ENCODE results near the gene ATP5F1D. TPM values are rescaled to one million over a fixed set of nuclear protein-coding genes. Genes with fewer than 3 reads are reported as not detected.

The ATP5F1D gene
- total RNA-seq, 2 donors from 2014 or later = 104 to 115 TPM

DNA sequence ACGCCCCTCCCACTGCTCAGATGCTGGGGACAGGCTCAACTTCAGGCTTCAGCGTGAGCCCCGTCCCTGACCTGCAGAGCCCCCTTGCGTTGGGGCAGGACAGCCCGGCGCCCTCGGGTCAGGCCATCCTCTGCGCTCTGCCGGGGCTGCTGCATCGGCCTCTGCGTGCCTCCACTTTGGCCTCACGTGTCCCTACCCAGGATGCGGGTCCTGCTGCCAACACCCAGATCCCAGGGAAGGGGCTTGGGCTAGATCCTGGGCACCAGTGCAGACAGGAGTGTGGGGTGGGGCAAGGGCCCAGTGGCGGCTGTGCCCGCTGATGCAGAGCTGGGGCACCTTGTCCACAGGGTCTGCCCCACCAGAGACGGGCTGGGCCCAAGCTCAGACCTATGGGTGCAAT is 16.7 kb upstream of the ATP5F1D start:
- Mint-ChIP-seq H3K4me3 (no peak overlapping the region), H3K4me1 (no peaks in the 10 kb centered on the region), H3K36me3 (ENCODE audit: low read depth) (no peaks in the 10 kb centered on the region), H3K27ac (no peak overlapping the region), H3K27me3 (no peaks in the 10 kb centered on the region)
- H3K9me3 ChIP-seq (ENCODE audit: control insufficient read depth, low read length, poor library complexity, severe bottlenecking) = no peaks in the 10 kb centered on the region
- no peak for ATAC-seq
- no peak for DNase-seq

DNA sequence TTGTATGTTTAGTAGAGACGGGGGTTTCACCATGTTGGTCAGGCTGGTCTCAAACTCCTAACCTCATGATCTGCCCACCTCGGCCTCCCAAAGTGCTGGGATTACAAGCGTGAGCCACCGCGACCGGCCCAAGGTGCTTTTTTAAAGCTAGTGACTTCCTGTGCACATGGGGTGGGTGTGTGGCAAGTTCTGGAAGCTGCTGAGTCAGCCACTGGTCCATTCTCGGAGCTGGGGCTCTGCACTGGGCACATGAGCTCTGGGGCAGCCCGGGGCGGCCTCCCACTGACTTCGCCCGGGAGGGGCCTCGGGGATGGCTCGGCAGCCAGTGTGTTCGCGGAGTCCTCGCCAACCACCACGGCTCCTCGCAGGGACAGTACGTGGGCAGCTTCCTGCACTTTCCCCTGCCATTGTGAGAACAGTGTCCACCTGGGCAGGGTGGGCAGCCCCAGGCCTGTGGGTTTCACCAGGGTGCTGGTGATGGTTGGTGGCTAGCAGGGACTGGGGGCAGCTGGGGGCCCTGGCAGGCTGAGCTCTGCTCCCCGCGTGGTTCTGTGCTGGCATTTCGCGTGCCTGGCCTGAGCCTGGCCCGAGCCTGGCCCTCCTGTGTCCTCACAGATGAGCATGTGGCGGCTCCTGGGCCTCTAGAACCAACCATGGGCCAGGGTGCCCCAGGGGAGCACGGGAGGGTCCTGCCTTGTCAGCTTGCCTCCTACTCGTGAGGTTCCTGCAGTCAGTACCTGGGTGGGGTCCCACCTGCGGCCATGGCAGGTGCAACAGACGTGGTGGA is 15.9 kb upstream of the ATP5F1D start:
- no peak for DNase-seq
- no peak overlapping the region for H3K4me3 Mint-ChIP-seq
- no peaks in the 10 kb centered on the region for H3K4me1 Mint-ChIP-seq

DNA sequence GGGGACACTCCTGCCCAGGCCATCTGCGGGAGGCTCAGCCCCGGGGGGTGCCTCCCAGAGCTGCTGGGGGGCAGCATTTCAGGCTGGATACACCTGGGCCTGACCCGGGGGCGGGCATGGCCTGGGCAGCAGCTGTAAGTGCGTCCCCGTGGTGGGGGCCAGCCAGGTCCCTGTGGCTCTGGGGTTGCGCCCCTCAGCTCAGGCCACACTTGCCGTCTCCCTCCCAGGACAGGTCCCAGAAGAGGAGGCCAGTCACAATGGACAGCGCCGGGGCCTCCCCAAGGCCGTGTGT is 15.4 kb upstream of the ATP5F1D start:
- no peak overlapping the region for H3K27ac Mint-ChIP-seq
- ATAC-seq = no peak
- H3K9me3 ChIP-seq (ENCODE audit: control insufficient read depth, low read length, poor library complexity, severe bottlenecking) = no peaks in the 10 kb centered on the region
- no peaks in the 10 kb centered on the region for H3K27me3 Mint-ChIP-seq
- no peaks in the 10 kb centered on the region for H3K36me3 Mint-ChIP-seq (ENCODE audit: low read depth)
- no peaks in the 10 kb centered on the region for H3K4me1 Mint-ChIP-seq
- H3K4me3 Mint-ChIP-seq = no peak overlapping the region
- DNase-seq = no peak

More for the DNA sequence above, 15.9 kb upstream of the ATP5F1D start:
- H3K27me3 Mint-ChIP-seq = no peaks in the 10 kb centered on the region
- ATAC-seq = no peak
- no peak overlapping the region for H3K27ac Mint-ChIP-seq
- H3K9me3 ChIP-seq (ENCODE audit: control insufficient read depth, low read length, poor library complexity, severe bottlenecking) = no peaks in the 10 kb centered on the region
- no peaks in the 10 kb centered on the region for H3K36me3 Mint-ChIP-seq (ENCODE audit: low read depth)

DNA sequence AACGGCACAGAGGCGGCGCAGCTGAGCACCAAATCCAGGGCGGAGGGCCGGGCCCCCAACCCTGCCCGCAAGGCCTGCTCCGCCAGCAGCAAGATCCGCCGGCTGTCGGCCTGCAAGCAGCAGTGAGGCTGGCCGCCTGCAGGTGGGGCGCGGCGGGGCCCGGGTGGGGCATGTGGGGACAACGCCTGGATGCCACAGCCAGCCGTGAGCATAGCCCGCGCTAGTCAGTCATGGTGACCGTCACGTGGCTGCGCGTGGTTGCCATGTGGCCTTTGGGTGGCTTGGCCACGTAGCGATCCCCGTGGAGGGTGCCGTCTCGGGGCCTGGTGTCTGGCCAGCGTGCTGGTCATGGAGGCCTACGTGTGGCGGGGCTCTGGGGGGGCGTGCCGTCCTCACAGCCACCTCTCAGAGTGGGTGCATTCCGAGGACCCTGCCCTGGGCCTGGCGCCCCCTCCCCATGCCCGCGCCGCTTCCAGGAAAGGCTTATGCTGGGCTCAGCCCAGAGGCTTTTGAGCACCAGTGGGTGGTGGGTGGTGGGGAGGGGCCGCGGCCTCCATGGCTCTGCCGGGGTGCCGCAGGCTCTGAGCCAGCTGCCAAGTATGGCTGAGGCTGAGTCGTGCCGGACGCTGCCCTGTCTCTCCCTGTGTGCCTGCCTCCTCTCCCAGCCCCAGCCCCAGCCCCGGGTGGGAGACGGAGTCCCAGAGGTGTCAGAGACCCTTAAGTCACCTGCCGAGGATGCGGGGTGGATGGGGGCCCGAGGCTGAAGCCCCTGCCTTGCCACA is 14.8 kb upstream of the ATP5F1D start:
- ATAC-seq (no peak), DNase-seq (no peak)

DNA sequence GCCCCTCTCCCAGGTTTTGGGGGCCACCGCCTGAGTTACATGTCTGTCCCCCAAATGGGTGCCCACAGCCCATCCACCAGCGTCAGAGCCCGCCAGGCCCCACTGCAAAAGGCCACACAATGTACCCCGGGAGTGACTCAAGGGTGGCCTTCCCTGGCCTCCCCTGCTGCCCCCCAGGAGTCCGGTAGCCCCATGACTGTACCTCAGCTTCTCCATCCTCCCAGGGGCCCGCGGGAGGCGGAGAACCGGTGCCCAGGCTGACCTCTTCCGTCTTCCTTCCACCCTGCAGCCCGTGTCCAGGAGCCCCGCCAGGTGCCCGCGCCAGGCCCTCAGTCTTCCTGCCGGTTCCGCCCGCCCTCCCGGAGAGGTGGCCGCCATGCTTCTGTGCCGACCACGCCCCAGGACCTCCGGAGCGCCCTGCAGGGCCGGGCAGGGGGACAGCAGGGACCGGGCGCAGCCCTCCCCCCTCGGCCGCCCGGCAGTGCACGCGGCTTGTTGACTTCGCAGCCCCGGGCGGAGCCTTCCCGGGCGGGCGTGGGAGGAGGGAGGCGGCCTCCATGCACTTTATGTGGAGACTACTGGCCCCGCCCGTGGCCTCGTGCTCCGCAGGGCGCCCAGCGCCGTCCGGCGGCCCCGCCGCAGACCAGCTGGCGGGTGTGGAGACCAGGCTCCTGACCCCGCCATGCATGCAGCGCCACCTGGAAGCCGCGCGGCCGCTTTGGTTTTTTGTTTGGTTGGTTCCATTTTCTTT is 14.1 kb upstream of the ATP5F1D start:
- DNase-seq (no peak), ATAC-seq (no peak)
- H3K4me3 Mint-ChIP-seq = no peak overlapping the region
- no peak overlapping the region for H3K27ac Mint-ChIP-seq
- no peaks in the 10 kb centered on the region for H3K4me1 Mint-ChIP-seq
- H3K27me3 Mint-ChIP-seq = no peaks in the 10 kb centered on the region
- no peaks in the 10 kb centered on the region for H3K9me3 ChIP-seq (ENCODE audit: control insufficient read depth, low read length, poor library complexity, severe bottlenecking)
- H3K36me3 Mint-ChIP-seq (ENCODE audit: low read depth) = no peaks in the 10 kb centered on the region

More for the DNA sequence above, 14.8 kb upstream of the ATP5F1D start:
- H3K4me3 Mint-ChIP-seq = no peak overlapping the region
- H3K36me3 Mint-ChIP-seq (ENCODE audit: low read depth) = no peaks in the 10 kb centered on the region
- H3K27ac Mint-ChIP-seq = no peak overlapping the region
- no peaks in the 10 kb centered on the region for H3K9me3 ChIP-seq (ENCODE audit: control insufficient read depth, low read length, poor library complexity, severe bottlenecking)
- no peaks in the 10 kb centered on the region for H3K4me1 Mint-ChIP-seq
- no peaks in the 10 kb centered on the region for H3K27me3 Mint-ChIP-seq

DNA sequence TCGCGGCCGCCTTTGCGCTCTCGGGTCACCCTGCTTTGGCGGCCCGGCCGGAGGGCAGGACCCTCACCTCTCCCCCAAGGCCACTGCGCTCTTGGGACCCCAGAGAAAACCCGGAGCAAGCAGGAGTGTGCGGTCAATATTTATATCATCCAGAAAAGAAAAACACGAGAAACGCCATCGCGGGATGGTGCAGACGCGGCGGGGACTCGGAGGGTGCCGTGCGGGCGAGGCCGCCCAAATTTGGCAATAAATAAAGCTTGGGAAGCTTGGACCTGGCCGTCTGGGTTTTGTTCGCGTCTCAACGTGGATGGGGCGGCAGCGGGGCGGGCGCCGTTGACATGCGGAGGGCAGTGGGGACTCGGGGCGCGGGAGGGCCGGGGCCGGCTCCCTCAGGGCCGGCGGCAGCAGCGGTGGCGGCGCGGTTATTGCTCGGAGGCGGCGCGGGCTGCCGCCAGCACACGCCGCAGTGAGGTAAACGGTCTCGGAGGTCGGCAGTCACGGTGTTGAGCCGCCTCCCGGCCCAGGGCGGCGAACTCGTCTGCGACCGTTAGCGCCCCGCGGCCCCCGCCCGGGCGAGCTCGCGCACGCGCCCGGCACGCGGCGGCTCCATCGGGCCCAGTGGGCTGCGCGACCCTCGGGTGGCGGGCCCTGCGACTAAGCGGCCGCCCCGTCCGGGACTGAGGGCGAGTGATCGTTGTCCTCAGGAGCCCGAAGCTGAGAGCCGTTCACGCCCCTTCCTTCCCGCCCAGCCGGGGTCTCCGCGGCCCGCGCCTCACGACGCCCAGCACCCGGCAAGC is 13.2 kb upstream of the ATP5F1D start:
- Mint-ChIP-seq H3K36me3 (ENCODE audit: low read depth) (no peaks in the 10 kb centered on the region), H3K4me1 (no peaks in the 10 kb centered on the region), H3K27ac (no peak overlapping the region), H3K4me3 (no peak overlapping the region), H3K27me3 (no peaks in the 10 kb centered on the region)
- H3K9me3 ChIP-seq (ENCODE audit: control insufficient read depth, low read length, poor library complexity, severe bottlenecking) = no peaks in the 10 kb centered on the region
- no peak for ATAC-seq
- DNase-seq = no peak

DNA sequence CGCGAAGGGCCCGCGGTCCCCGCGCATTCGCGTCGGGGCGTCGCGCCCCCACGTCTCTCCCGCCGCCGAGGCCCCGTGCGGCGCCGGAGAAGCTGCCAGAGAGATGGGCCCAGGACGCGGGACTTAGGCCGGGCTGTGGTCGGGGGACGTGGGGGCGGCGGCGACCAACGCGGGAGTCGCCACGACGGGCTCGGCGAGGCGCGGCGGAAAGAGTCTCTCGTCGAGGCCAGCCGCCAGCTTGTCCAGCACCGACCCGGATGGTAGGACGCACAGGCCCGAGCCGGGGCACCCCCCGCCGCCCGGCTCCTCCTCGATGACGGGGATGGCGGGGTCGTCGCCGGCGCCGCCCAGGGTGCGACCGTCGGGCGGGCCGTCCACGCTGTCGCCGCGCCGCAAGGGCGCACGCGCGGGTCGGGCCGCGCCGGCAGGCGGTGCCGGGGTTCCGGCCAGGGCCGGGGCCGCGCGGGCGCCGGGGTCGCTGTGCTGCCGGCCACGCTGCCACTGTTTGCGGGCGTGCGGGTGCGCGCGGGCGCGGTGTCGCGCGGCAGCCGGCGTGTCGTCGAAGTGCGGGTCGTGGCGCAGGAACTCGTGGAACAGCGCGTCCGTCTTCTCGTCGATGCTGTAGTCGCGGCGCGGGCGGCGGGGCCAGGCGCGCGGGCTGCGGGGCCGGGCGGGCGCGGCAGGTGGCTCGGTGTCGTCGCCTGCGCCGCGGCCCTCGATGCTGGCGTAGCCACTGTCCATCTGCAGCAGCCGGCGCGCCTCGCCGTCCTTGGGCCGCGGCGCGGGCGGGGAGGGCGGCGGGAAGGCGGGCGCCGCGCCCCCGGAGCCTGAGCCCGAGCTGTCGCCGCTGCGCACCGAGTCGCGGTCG is 12.3 kb upstream of the ATP5F1D start:
- H3K27me3 Mint-ChIP-seq = no peaks in the 10 kb centered on the region
- H3K9me3 ChIP-seq (ENCODE audit: control insufficient read depth, low read length, poor library complexity, severe bottlenecking) = no peaks in the 10 kb centered on the region
- H3K4me1 Mint-ChIP-seq = no peaks in the 10 kb centered on the region
- H3K27ac Mint-ChIP-seq = no peak overlapping the region
- ATAC-seq (no peak), DNase-seq (no peak)
- H3K36me3 Mint-ChIP-seq (ENCODE audit: low read depth) = no peaks in the 10 kb centered on the region
- H3K4me3 Mint-ChIP-seq = no peak overlapping the region

DNA sequence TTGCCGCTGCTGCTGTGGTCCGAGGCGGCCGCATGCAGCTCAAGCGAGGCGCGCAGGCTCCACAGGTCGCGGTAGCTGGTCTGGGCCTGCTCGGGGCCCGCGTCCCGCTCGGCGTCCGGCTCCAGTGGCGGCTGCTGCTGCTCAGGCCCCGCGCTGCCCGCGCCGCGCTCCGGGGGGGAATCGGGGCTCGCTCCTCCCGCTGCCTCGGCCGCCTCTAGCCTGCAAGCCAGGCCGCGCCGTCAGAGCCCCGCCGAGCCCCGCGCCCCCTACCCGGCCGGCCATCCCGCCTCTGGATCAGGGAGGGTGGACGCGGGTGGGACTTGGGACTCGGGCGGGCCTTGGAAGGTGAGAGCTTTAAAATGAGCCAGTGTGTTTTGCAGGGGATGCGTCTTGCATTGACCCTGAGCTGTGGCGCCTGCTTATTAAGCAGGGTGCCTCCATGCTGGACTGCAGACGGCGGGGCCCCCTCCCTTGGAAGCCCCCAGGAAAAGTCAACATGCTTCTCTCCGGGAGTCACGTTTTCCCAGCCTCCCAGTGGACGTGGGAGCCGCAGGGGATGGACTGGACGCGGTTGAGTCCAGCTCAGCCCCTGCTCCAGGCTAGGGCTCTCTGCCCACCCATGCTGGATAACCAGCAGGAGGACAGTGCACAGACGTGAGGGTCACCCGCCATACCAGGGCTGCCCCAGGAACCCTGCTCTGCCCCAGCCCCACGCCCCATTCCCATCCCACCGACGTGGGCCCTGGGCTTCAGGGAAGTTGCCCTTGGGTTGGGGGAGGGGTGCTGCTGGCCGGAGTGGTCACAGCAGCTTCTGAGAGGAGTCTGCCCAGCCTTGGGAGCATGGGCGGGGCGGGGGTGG is 11.4 kb upstream of the ATP5F1D start:
- Mint-ChIP-seq H3K27me3 (no peaks in the 10 kb centered on the region), H3K4me3 (no peak overlapping the region), H3K4me1 (no peaks in the 10 kb centered on the region), H3K27ac (no peak overlapping the region), H3K36me3 (ENCODE audit: low read depth) (no peaks in the 10 kb centered on the region)
- DNase-seq = no peak
- no peaks in the 10 kb centered on the region for H3K9me3 ChIP-seq (ENCODE audit: control insufficient read depth, low read length, poor library complexity, severe bottlenecking)
- no peak for ATAC-seq

DNA sequence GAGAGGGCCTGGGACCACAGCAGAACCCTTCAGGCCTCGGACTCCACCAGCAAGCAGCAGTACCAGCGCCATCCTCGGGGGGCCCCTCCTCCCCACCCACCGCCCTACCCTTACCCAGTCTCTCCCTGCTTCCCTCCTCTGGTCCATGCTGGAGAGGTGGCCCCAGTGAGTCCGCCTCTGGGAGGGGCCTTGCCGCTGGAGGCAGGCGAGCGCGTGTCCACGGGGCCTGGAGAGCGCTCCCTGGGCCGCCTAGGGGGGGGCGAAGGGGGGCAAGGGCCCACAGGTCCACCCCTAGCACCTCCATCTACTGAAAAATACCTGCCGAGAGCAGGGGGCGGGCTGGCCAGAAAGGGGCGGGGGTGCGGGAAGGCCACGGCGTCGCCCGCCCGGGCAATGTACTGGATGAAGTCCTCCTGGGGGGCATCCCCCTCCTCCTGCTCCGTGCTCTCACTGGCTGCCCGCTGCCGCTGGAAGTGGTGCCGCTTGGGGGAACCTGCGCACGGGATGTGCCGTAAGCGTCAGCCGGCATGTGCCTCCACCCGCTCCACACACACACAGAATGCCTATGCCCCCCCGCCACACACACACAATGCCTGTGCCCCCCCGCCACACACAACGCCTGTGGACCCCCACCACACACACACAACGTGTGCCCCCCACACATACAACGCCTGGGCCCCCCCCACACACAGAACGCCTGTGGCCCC is 10.6 kb upstream of the ATP5F1D start:
- no peak for ATAC-seq

DNA sequence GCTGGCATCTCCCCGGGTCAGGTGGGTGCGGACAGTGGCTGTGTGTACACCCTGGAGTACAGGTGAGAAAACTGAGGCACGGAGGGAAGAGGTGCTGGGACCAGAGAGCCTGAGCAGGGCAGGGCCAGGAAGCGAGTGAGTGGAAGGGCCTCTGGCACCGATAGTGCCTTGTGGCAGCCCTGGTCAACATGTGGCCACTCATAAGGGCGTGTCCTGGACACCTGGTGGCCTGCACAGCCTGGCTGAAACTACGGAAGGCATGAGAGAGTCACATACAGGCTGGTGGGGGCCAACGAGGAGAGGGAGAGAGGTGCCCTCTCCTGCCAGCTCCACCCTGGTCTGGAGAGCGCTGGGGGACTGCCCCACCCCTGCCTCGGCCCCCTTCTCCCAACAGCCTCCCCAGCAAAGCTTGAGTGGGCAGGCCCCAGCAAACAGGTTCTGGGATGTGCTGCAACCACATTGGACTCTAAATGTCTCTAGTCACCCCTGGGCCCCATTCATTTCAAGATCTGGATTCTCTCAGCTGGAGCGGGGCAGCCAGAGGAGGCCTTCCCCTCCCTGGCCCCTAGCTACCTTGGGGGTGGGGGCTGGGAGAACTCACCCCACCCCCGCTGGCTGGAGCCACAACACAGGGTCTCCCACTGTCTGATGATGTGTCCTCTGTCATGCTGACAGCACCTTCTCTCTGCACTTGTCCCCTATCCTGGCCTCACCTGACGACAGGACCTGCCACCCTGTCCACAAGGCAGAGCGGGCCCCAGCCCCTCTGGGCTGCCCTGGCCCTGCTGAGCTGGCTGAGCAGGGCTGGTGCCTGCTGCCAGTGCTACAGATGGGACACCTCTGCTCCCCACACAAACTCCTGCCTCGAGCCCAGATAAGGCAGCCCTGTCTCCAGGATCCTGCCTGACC is 9.6 kb upstream of the ATP5F1D start:
- no peak for DNase-seq
- H3K9me3 ChIP-seq (ENCODE audit: control insufficient read depth, low read length, poor library complexity, severe bottlenecking) = no peaks in the 10 kb centered on the region
- ATAC-seq = no peak
- H3K27me3 Mint-ChIP-seq = no peaks in the 10 kb centered on the region
- H3K36me3 Mint-ChIP-seq (ENCODE audit: low read depth) = no peaks in the 10 kb centered on the region
- no peak overlapping the region for H3K4me3 Mint-ChIP-seq
- no peak overlapping the region for H3K27ac Mint-ChIP-seq
- H3K4me1 Mint-ChIP-seq = no peaks in the 10 kb centered on the region

More for the DNA sequence above, 10.6 kb upstream of the ATP5F1D start:
- DNase-seq = no peak
- Mint-ChIP-seq H3K4me1 (no peaks in the 10 kb centered on the region), H3K27ac (no peak overlapping the region), H3K4me3 (no peak overlapping the region), H3K27me3 (no peaks in the 10 kb centered on the region), H3K36me3 (ENCODE audit: low read depth) (no peaks in the 10 kb centered on the region)
- H3K9me3 ChIP-seq (ENCODE audit: control insufficient read depth, low read length, poor library complexity, severe bottlenecking) = no peaks in the 10 kb centered on the region
